Prostate gland (tissue), 2 donors: ENCODE data around the gene GPR85. TPM values are rescaled to one million over a fixed set of nuclear protein-coding genes. Genes with fewer than 3 reads are reported as not detected.
"Not testable (repeated sequence)": the region's sequence is repeated elsewhere in the genome, so short reads cannot be mapped to it uniquely, and the experiment has no call there.

Source experiments
- DNase-seq: peaks from one replicate; pipeline ENCODE4 v3.0.0-alpha.2; 2019; ENCODE audit warnings: low spot score
- H3K27ac ChIP-seq, 2 donors: fragments of 200-600 bp; sonication (generic); 2 replicates each; pipeline ENCODE4 v1.5.1; 2017 to 2019
- H3K27me3 ChIP-seq: fragments of 200-600 bp; sonication (generic); replicated peaks from 2 replicates; pipeline ENCODE4 v1.5.1; 2019; ENCODE audit not compliant: insufficient read depth
- H3K36me3 ChIP-seq, 2 donors: fragments of 200-600 bp; sonication (generic); 1 replicate in 1 of 2; 2 replicates in 1 of 2; pipeline versions ENCODE4 v1.5.1 to v1.8.1; 2017 to 2019
- H3K4me1 ChIP-seq: fragments of 200-600 bp; sonication (generic); replicated peaks from 2 replicates; pipeline ENCODE4 v1.5.1; 2019
- H3K4me3 ChIP-seq, 2 donors: fragments of 200-600 bp; sonication (generic); 2 replicates each; pipeline ENCODE4 v1.5.1; 2017 to 2019
- H3K9me3 ChIP-seq: fragments of 200-600 bp; sonication (generic); 2 replicates; pipeline ENCODE4 v1.5.1; 2017
- POLR2A ChIP-seq: fragments of 450-650 bp; IDR thresholded peaks from one replicate; pipeline ENCODE4 v1.6.1; 2016; ENCODE audit warnings: antibody characterized with exemption, mild to moderate bottlenecking
- POLR2AphosphoS5 ChIP-seq: sonication (generic); formaldehyde crosslinking; IDR thresholded peaks from one replicate; pipeline ENCODE4 v1.6.1; 2017; ENCODE audit warnings: antibody characterized with exemption
- WGBS: methylation state at CpG from one replicate; pipeline ENCODE4 v1.1.5; 2018; 5-methylcytosine and 5-hydroxymethylcytosine counted together
- intact Hi-C: fragments of 100-400 bp; cut with DNase I; formaldehyde crosslinking; loops from one replicate; pipeline ENCODE4 v1.14.2; 2022
- total RNA-seq, 2 donors: library from RNA; depleted of rRNA; stranded (reverse); fragments of >200 nt; gene quantifications; one replicate each; pipeline ENCODE4 v1.1.0, GENCODE V29; 2016
- TF ChIP-seq, protein P1 (sequence below), 4 experiments: fragments of 200-600 bp in 2 of 4; fragments of 450-650 bp in 2 of 4; sonication (generic) in 2 of 4; IDR thresholded peaks; 1 replicate in 3 of 4; 2 replicates in 1 of 4; pipeline ENCODE4 v1.5.1; 2016 to 2019; ENCODE audit warnings: antibody characterized with exemption in 4 of 4, mild to moderate bottlenecking in 2 of 4, moderate library complexity in 2 of 4

The GPR85 gene
- total RNA-seq, 2 donors from 2014 or later = 0.50 to 2.6 TPM

DNA sequence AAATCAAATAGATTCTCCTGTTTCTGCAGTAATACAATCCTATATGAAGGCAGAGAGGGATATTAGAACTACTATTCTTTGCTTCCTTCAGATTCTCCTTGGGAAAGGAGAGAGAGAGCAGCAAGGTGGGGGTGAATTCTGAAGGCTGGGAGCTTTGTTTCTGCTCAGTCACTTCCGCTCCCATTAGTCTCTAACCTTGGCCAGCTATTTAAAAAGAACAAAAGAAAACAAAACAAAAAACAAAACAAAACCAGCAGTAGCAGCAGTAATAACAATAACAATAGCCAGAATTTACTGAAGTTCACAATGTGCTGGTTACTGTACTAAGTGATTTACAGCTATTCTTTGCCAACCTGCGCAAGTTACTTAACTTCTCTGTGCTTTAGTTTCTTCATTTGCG is 9.9 kb downstream of the GPR85 start:
- H3K27ac ChIP-seq = no peak overlapping the region
- intact Hi-C loops = no loop called here
- no peaks in the 10 kb centered on the region for H3K4me1 ChIP-seq
- no peaks in the 10 kb centered on the region for H3K27me3 ChIP-seq
- H3K9me3 ChIP-seq = no peaks in the 10 kb centered on the region
- no peaks in the 10 kb centered on the region for H3K36me3 ChIP-seq
- no peak for DNase-seq
- no peak overlapping the region for H3K4me3 ChIP-seq
- WGBS = 89% methylated on average over 3 of the region's 3 CpGs
- TF ChIP-seq, protein P1, sequence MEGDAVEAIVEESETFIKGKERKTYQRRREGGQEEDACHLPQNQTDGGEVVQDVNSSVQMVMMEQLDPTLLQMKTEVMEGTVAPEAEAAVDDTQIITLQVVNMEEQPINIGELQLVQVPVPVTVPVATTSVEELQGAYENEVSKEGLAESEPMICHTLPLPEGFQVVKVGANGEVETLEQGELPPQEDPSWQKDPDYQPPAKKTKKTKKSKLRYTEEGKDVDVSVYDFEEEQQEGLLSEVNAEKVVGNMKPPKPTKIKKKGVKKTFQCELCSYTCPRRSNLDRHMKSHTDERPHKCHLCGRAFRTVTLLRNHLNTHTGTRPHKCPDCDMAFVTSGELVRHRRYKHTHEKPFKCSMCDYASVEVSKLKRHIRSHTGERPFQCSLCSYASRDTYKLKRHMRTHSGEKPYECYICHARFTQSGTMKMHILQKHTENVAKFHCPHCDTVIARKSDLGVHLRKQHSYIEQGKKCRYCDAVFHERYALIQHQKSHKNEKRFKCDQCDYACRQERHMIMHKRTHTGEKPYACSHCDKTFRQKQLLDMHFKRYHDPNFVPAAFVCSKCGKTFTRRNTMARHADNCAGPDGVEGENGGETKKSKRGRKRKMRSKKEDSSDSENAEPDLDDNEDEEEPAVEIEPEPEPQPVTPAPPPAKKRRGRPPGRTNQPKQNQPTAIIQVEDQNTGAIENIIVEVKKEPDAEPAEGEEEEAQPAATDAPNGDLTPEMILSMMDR (IDR thresholded peaks at IDR 0.05) = no peak
- TF ChIP-seq POLR2A (no peak), POLR2AphosphoS5 (no peak)

DNA sequence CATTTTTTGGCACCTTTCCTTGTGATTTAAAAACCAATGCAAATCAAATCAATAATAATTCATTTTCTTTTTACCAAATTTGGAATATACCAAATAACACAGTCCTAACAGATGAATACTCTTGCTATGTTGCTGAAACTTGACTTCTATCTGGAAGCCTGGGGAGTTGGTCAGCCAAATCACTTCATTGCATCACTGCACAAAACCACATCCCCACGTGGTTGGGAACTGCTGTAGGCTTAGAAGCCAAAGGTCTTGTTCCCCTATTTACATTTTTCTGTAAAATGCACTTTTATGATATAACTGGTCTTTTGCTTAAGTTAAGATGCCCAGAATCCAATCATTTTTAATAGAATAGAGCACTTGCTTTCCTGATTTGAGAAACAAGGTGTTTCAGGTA is 15.2 kb downstream of the GPR85 start:
- WGBS = 24% methylated on average over 1 of the region's 1 CpG

DNA sequence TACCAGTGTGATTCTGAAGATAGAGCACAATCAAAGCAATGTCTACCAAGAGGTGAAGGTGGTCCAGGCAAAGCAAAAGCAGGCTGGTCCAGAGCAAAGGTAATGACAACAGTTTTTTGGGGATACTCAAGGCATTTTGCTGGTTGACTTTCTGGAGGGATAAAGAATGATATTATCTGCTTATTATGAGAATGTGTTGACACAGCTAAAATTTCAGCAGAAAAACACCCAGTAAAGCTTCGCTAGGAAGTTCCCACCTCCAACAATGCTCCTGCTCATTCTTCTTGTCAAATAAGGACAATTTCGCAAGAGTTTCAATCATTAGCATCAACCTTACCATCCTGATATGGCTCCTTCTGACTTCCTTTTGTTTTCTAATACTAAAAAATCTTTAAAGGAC is 24.1 kb downstream of the GPR85 start:
- no peak overlapping the region for H3K27ac ChIP-seq
- no peaks in the 10 kb centered on the region for H3K9me3 ChIP-seq
- no peaks in the 10 kb centered on the region for H3K36me3 ChIP-seq
- DNase-seq = no peak
- intact Hi-C loops = no loop called here
- 83% methylated on average over 2 of the region's 2 CpGs for WGBS
- H3K4me1 ChIP-seq = no peaks in the 10 kb centered on the region
- no peaks in the 10 kb centered on the region for H3K27me3 ChIP-seq
- no peak for TF ChIP-seq POLR2AphosphoS5
- TF ChIP-seq POLR2A = no peak
- TF ChIP-seq, protein P1 (IDR thresholded peaks at IDR 0.05) = no peak
- no peak overlapping the region for H3K4me3 ChIP-seq

More for the DNA sequence above, 15.2 kb downstream of the GPR85 start:
- Histone ChIP-seq H3K27me3 (no peaks in the 10 kb centered on the region), H3K9me3 (no peaks in the 10 kb centered on the region), H3K36me3 (no peaks in the 10 kb centered on the region), H3K4me1 (no peaks in the 10 kb centered on the region), H3K4me3 (no peak overlapping the region), H3K27ac (no peak overlapping the region)
- no peak for DNase-seq
- intact Hi-C loops = no loop called here
- TF ChIP-seq, protein P1 (IDR thresholded peaks at IDR 0.05) = no peak
- TF ChIP-seq POLR2A = no peak
- TF ChIP-seq POLR2AphosphoS5 = no peak

DNA sequence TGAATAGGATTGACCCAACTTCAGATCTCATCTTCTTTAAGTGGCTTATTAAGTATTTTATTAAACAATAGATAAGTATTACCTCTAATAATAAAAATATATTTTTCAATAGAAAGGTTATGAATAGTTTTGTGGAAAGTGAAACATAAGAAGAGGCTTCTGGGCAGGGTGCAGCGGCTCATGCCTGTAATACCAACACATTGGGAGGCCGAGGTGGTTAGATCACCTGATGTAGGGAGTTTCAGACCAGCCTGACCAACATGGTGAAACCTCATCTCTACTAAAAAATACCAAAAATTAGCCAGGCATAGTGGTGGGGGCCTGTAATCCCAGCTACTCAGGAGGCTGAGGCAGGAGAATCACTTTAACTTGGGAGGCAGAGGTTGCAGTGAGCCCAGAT is 26.5 kb downstream of the GPR85 start:
- intact Hi-C loops = no loop called here
- no peak for DNase-seq
- Histone ChIP-seq H3K36me3 (no peaks in the 10 kb centered on the region), H3K4me3 (no peak overlapping the region), H3K9me3 (no peaks in the 10 kb centered on the region), H3K27ac (no peak overlapping the region), H3K4me1 (no peaks in the 10 kb centered on the region), H3K27me3 (no peaks in the 10 kb centered on the region)
- 86% methylated on average over 2 of the region's 2 CpGs for WGBS
- TF ChIP-seq, protein P1 (IDR thresholded peaks at IDR 0.05) = no peak
- TF ChIP-seq POLR2AphosphoS5 (no peak), POLR2A (no peak)

DNA sequence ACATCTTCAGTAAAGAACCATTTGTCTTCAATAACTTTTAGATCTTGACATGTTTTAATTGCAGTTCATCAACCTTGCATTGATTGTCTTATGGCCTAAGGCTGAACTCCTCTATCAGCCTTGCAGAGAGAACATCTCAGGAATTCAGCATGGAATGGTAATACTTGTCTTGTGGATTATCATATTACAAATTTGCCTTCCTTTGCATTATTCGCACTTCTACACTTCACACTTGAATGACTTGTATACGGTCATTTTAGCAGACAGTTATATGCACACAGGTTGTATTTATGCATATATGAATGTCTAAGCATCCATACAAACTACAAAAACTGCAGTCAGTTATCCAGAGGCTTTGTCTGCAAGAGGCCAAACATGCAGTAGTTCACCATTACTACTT is 31.7 kb downstream of the GPR85 start:
- H3K27me3 ChIP-seq = no peaks in the 10 kb centered on the region
- H3K27ac ChIP-seq = no peak overlapping the region
- intact Hi-C loops = no loop called here
- H3K4me1 ChIP-seq = no peaks in the 10 kb centered on the region
- H3K4me3 ChIP-seq = no peak overlapping the region
- H3K9me3 ChIP-seq = no peaks in the 10 kb centered on the region
- no peak for DNase-seq
- H3K36me3 ChIP-seq = no peaks in the 10 kb centered on the region
- WGBS = 38% methylated on average over 2 of the region's 2 CpGs
- TF ChIP-seq POLR2AphosphoS5 (no peak), POLR2A (no peak)
- TF ChIP-seq, protein P1 (IDR thresholded peaks at IDR 0.05) = no peak

DNA sequence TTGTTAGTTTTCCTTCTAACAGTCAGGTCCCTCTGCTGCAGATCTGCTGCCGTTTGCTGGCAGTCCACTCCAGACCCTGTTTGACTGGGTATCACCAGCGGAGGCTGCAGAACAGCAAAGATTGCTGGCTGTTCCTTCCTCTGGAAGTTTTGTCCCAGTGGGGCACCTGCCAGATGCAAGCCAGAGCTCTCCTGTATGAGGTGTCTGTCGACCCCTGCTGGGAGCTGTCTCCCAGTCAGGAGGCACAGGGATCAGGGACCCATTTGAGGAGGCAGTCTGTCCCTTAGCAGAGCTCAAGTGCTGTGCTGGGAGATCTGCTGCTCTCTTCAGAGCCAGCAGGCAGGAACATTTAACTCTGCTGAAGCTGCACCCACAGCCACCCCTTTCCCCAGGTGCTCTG is 32.4 kb downstream of the GPR85 start:
- H3K27ac ChIP-seq, H3K27me3 ChIP-seq, H3K4me3 ChIP-seq, DNase-seq, H3K9me3 ChIP-seq, H3K4me1 ChIP-seq, intact Hi-C loops, H3K36me3 ChIP-seq: not testable (repeated sequence)
- WGBS = 91% methylated on average over 3 of the region's 3 CpGs

DNA sequence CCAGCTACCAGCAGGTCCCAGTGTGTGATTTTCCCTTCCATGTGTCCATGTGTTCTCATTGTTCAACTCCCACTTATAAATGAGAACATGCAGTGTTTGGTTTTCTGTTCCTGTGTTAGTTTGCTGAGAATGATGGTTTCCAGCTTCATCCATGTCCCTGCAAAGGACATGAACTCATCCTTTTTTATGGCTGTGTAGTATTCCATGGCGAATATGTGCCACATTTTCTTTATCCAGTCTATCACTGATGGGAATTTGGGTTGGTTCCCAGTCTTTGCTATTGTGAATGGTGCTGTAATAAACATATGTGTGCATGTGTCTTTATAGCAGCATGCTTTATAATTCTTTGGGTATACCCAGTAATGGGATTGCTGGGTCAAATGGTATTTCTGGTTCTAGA is 37.4 kb downstream of the GPR85 start:
- H3K27ac ChIP-seq, H3K9me3 ChIP-seq, H3K27me3 ChIP-seq, DNase-seq, intact Hi-C loops, H3K4me3 ChIP-seq, H3K4me1 ChIP-seq, H3K36me3 ChIP-seq: not testable (repeated sequence)
- WGBS = 97% methylated on average over 1 of the region's 1 CpG
